ENCODE measurements around the gene SLC4A1. TPM values are rescaled to one million over a fixed set of nuclear protein-coding genes. Genes with fewer than 3 reads are reported as not detected.

The SLC4A1 gene
- total RNA-seq, 4 donors from 2014 or later: 0.15 to 0.78 TPM; not detected in 2

DNA sequence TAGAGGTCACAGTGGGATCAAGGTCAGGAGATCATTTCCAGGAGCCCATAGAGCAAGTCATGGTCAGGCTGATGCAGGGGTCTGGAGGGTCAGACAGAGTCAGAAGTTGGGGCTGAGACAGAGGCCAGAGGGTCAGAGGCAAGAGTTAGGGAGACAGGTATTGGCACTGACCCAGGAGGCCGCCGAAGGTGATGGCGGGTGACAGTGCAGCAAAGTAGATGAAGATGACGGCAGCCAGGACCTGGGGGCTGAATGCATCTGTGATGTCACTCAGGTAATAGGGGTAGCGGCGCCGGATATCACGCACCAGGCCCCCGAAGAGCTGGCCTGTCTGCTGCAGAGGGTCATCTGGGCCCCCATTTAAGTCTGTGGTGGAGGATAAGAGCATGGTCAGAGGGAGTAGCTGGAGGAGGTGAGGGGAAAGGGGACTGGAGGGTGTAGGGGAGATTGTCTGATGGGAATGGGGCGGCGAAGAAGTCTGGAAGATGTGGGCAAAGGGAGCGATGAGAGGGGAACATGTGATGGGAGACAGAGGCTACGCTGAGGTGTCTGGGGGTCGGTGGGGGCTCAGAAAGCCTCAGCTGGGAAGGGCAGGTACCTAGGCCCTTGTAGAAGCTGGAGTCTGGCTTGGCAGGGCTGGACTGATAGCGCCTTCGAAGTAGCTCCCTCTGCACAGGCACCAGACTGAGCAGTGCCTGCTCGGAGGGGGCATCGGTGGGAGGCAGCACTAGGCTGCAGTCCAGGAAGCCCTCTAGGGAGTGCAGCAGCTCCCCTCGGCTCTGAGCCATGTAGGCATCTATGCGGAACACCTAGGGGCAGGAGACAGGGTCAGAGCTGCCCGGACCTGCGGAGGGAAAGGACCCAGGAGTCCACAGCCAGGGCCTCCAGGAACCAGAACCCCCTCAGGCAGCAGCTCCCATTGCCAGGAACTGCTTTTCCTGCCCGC is 9.8 kb downstream of the SLC4A1 start:
- H3K27ac ChIP-seq: peak overlapping the region in 1 of 3 donors; percentile 41
- H3K4me3 ChIP-seq (replicated peaks in 1 of 3): no peak overlapping the region
- H3K9me3 ChIP-seq: no peaks in the 10 kb centered on the region
- WGBS, 2 donors: 80 to 82% methylated on average over 19 to 23 of the region's 23 CpGs
- H3K36me3 ChIP-seq: no peaks in the 10 kb centered on the region
- peak; percentile 22 to 34 for DNase-seq
- no peaks in the 10 kb centered on the region for H3K27me3 ChIP-seq
- TF ChIP-seq, protein P1, sequence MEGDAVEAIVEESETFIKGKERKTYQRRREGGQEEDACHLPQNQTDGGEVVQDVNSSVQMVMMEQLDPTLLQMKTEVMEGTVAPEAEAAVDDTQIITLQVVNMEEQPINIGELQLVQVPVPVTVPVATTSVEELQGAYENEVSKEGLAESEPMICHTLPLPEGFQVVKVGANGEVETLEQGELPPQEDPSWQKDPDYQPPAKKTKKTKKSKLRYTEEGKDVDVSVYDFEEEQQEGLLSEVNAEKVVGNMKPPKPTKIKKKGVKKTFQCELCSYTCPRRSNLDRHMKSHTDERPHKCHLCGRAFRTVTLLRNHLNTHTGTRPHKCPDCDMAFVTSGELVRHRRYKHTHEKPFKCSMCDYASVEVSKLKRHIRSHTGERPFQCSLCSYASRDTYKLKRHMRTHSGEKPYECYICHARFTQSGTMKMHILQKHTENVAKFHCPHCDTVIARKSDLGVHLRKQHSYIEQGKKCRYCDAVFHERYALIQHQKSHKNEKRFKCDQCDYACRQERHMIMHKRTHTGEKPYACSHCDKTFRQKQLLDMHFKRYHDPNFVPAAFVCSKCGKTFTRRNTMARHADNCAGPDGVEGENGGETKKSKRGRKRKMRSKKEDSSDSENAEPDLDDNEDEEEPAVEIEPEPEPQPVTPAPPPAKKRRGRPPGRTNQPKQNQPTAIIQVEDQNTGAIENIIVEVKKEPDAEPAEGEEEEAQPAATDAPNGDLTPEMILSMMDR (IDR thresholded peaks at IDR 0.05): no peak
- no peak for TF ChIP-seq POLR2A (IDR thresholded peaks at IDR 0.05)
- peaks cover 0 to 3% of the 10 kb centered on the region in 2 donors for H3K4me1 ChIP-seq
- intact Hi-C loops (cut with DNase I): no loop called here

DNA sequence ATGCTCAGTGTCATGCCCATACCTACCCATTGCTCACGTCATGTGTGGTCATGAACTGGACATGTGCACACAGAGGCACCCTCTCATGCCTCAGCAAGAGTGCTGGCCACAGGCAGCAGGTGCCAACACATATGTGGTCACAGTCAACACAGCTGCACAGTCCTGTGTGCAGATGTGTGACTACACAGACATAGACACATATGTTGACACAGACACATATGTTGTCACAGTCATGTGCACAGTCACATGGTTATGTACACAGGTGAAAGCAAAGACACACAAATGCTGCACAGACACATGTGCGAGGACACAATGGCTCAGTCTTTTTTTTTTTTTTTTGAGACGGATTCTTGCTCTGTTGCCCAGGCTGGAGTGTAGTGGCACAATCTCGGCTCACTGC is 11.3 kb downstream of the SLC4A1 start:
- intact Hi-C loops (cut with DNase I): no loop called here
- Histone ChIP-seq H3K4me3 (replicated peaks in 1 of 3) (no peak overlapping the region), H3K9me3 (no peaks in the 10 kb centered on the region), H3K4me1 (peaks cover 0 to 3% of the 10 kb centered on the region in 2 donors), H3K27ac (no peak overlapping the region), H3K27me3 (no peaks in the 10 kb centered on the region), H3K36me3 (no peaks in the 10 kb centered on the region)
- TF ChIP-seq, protein P1 (IDR thresholded peaks at IDR 0.05): no peak
- TF ChIP-seq POLR2A (IDR thresholded peaks at IDR 0.05): no peak
- 86 to 90% methylated on average over 3 to 4 of the region's 4 CpGs for WGBS, 2 donors
- DNase-seq: no peak

DNA sequence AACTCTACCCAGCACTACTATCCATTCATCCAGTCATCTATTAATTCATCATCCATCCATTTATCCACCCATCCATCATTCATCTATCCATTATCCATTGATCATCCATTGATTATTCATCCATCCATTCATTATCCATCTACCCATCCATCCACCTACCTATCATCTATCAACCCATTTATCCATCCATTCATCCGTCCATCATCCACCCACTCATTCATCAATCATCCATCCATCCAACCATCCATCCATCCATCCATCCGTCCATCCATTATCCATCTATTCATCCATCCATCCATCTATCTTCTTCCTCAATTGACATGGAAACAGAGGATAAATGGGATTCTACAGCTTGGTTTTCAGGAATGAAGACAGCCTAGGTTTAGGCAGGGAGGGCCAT is 12.0 kb downstream of the SLC4A1 start:
- H3K36me3 ChIP-seq: no peaks in the 10 kb centered on the region
- intact Hi-C loops (cut with DNase I): no loop called here
- H3K9me3 ChIP-seq: no peaks in the 10 kb centered on the region
- H3K4me1 ChIP-seq: peaks cover 0 to 3% of the 10 kb centered on the region in 2 donors
- H3K4me3 ChIP-seq (replicated peaks in 1 of 3): no peak overlapping the region
- WGBS, 2 donors: 91 to 92% methylated on average over 2 of the region's 2 CpGs
- no peak for TF ChIP-seq POLR2A (IDR thresholded peaks at IDR 0.05)
- TF ChIP-seq, protein P1 (IDR thresholded peaks at IDR 0.05): no peak
- H3K27me3 ChIP-seq: no peaks in the 10 kb centered on the region
- no peak for DNase-seq
- H3K27ac ChIP-seq: no peak overlapping the region

DNA sequence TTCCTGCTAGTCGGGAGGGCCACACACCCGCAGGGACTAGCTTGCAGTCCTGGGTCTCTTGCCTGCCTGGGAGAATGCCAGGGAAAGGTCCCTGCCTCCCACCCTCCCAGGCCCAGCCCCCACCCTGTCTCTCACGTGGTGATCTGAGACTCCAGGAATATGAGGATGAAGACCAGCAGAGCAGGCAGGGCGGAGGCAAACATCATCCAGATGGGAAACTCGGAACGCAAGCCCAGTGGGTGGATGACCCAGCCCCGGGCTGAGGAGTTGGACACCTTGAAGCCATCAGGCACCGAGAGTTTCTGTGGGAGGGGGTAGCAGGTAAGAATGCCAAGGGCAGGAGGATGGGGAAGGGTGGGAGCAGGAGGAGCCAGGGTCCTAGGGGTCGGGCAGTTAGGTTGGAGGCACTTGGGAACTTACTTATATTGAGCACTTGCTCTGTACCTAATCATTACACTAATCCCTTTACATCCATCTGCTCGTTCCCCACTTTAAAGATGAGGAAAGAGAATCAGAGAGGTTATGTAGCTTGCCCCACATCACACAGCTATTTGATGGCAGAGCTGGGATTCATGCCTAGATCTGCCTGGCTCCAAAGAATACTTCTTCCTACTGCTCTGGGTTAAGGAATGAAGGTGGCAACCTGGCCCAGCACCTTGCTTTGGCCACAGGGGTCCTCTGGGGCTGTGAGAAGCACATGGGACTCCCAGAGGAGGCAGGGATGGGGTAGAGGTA is 13.4 kb downstream of the SLC4A1 start:
- Histone ChIP-seq H3K4me1 (peaks cover 0 to 3% of the 10 kb centered on the region in 2 donors), H3K27ac (no peak overlapping the region), H3K27me3 (no peaks in the 10 kb centered on the region), H3K36me3 (no peaks in the 10 kb centered on the region), H3K9me3 (no peaks in the 10 kb centered on the region), H3K4me3 (replicated peaks in 1 of 3) (no peak overlapping the region)
- intact Hi-C loops (cut with DNase I): no loop called here
- no peak for DNase-seq
- TF ChIP-seq POLR2A (IDR thresholded peaks at IDR 0.05): no peak
- TF ChIP-seq, protein P1 (IDR thresholded peaks at IDR 0.05): no peak
- 70 to 73% methylated on average over 10 of the region's 10 CpGs for WGBS, 2 donors

Data from thyroid gland (tissue), 4 donors.